Measurements from ENCODE around the gene UBD. TPM values are rescaled to one million over a fixed set of nuclear protein-coding genes. Genes with fewer than 3 reads are reported as not detected.

Gene UBD
- total RNA-seq, 2 donors from 2014 or later = not detected

GRCh38 chr6:29598172-29598747, 38.7 kb upstream of the UBD start:
- ATAC-seq (ENCODE audit: insufficient number of reproducible peaks, low FRiP score, low read depth) = no peak

GRCh38 chr6:29597184-29597583, 37.7 kb upstream of the UBD start:
- TF ChIP-seq, protein P1, sequence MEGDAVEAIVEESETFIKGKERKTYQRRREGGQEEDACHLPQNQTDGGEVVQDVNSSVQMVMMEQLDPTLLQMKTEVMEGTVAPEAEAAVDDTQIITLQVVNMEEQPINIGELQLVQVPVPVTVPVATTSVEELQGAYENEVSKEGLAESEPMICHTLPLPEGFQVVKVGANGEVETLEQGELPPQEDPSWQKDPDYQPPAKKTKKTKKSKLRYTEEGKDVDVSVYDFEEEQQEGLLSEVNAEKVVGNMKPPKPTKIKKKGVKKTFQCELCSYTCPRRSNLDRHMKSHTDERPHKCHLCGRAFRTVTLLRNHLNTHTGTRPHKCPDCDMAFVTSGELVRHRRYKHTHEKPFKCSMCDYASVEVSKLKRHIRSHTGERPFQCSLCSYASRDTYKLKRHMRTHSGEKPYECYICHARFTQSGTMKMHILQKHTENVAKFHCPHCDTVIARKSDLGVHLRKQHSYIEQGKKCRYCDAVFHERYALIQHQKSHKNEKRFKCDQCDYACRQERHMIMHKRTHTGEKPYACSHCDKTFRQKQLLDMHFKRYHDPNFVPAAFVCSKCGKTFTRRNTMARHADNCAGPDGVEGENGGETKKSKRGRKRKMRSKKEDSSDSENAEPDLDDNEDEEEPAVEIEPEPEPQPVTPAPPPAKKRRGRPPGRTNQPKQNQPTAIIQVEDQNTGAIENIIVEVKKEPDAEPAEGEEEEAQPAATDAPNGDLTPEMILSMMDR (IDR thresholded peaks at IDR 0.05) = no peak
- ATAC-seq (ENCODE audit: insufficient number of reproducible peaks, low FRiP score, low read depth) (no peak), DNase-seq (ENCODE audit: low spot score) (no peak)
- Histone ChIP-seq H3K9me3 (no peaks in the 10 kb centered on the region), H3K4me3 (no peak overlapping the region), H3K36me3 (no peaks in the 10 kb centered on the region), H3K4me1 (ENCODE audit: control insufficient read depth in 1 of 2, low read depth in 2 of 2) (no peaks in the 10 kb centered on the region), H3K27me3 (replicated peaks; ENCODE audit: insufficient read depth) (no peaks in the 10 kb centered on the region), H3K27ac (no peak overlapping the region)

More at GRCh38 chr6:29598172-29598747, 38.7 kb upstream of the UBD start:
- TF ChIP-seq, protein P1 (IDR thresholded peaks at IDR 0.05) = no peak
- Histone ChIP-seq H3K27ac (no peak overlapping the region), H3K4me3 (no peak overlapping the region), H3K9me3 (no peaks in the 10 kb centered on the region), H3K36me3 (peaks cover 9% of the 10 kb centered on the region), H3K27me3 (replicated peaks; ENCODE audit: insufficient read depth) (no peaks in the 10 kb centered on the region), H3K4me1 (ENCODE audit: control insufficient read depth in 1 of 2, low read depth in 2 of 2) (no peaks in the 10 kb centered on the region)
- DNase-seq (ENCODE audit: low spot score) = no peak

DNA sequence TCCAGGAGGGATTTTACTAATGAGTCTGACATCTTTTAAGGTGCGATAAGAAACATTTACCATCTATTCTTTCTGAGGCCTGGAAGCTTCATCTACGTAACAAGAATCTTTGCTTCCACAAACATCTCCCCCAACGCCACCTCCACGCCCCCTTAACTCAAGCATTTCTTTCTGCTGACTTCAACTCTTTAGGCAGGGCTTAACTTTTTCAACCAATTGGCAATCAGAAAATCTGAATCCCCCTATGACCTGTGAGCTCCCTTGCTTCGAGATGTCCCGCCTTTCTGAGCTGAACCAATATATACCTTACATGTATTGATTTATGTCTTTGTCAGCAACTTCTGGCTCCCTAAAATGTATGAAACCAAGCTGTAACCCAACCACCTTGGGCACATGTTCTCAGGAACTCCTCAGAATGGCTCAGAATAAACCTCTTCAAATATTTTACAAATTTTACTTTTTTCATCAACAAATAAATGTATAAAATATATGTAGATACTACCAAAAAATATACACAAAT, 36.9 kb upstream of the UBD start:
- no peak overlapping the region for H3K27ac ChIP-seq
- ATAC-seq (ENCODE audit: insufficient number of reproducible peaks, low FRiP score, low read depth) (no peak), DNase-seq (ENCODE audit: low spot score) (no peak)
- H3K36me3 ChIP-seq = no peaks in the 10 kb centered on the region
- no peak overlapping the region for H3K4me3 ChIP-seq
- no peaks in the 10 kb centered on the region for H3K27me3 ChIP-seq (replicated peaks; ENCODE audit: insufficient read depth)
- H3K4me1 ChIP-seq (ENCODE audit: control insufficient read depth in 1 of 2, low read depth in 2 of 2) = no peaks in the 10 kb centered on the region
- H3K9me3 ChIP-seq = no peaks in the 10 kb centered on the region
- TF ChIP-seq, protein P1 (IDR thresholded peaks at IDR 0.05) = no peak

GRCh38 chr6:29593199-29593855, 33.8 kb upstream of the UBD start:
- Histone ChIP-seq H3K4me3 (no peak overlapping the region), H3K36me3 (no peaks in the 10 kb centered on the region), H3K27ac (no peak overlapping the region), H3K9me3 (no peaks in the 10 kb centered on the region), H3K4me1 (ENCODE audit: control insufficient read depth in 1 of 2, low read depth in 2 of 2) (no peaks in the 10 kb centered on the region), H3K27me3 (replicated peaks; ENCODE audit: insufficient read depth) (no peaks in the 10 kb centered on the region)
- ATAC-seq (ENCODE audit: insufficient number of reproducible peaks, low FRiP score, low read depth) = no peak
- TF ChIP-seq, protein P1 (IDR thresholded peaks at IDR 0.05) = no peak
- DNase-seq (ENCODE audit: low spot score) = no peak

DNA sequence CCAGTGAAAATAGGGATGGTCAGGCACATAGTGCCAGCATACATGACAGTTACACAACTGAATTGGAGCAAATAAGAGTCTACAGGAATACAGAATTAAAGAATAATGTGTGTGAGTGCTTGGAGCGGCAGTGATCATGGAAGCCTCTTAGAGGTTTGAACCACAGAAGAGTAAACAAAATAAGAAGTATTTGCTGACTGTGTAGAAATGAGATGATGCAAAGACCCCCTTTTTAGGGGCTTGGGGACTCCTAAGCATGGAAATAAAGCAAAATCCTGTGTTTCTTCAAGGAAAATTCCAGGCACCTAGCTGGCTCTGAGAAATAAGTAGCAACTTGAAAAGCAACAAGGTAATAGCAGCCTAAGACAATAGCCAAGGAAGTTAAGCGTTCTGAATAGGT, 32.1 kb upstream of the UBD start:
- no peaks in the 10 kb centered on the region for H3K27me3 ChIP-seq (replicated peaks; ENCODE audit: insufficient read depth)
- H3K36me3 ChIP-seq = no peaks in the 10 kb centered on the region
- H3K4me3 ChIP-seq = no peak overlapping the region
- TF ChIP-seq, protein P1 (IDR thresholded peaks at IDR 0.05) = no peak
- H3K27ac ChIP-seq = no peak overlapping the region
- no peak for ATAC-seq (ENCODE audit: insufficient number of reproducible peaks, low FRiP score, low read depth)
- H3K9me3 ChIP-seq = no peaks in the 10 kb centered on the region
- DNase-seq (ENCODE audit: low spot score) = no peak
- no peaks in the 10 kb centered on the region for H3K4me1 ChIP-seq (ENCODE audit: control insufficient read depth in 1 of 2, low read depth in 2 of 2)
